A673 (cell line): ENCODE results near the gene COBLL1. TPM values are rescaled to one million over a fixed set of nuclear protein-coding genes. Genes with fewer than 3 reads are reported as not detected.

Source experiments
- BruUV-seq: library from RNA; stranded (reverse); fragments of 400-500 nt; replicated peaks from 2 replicates; lab custom pipeline; 2021; lab: Mats Ljungman, UMichigan
- CTCF ChIA-PET: fragments of 300-600 bp; sonication (Branson Sonifier 250); formaldehyde crosslinking; loops from one replicate; lab custom pipeline; 2022; ENCODE audit warnings: antibody characterized with exemption; lab: Charles Lee
- POLR2A ChIA-PET: fragments of 300-600 bp; sonication (Branson Sonifier 250); formaldehyde crosslinking; loops from one replicate; lab custom pipeline; 2022; ENCODE audit warnings: antibody characterized with exemption; ENCODE audit not compliant: low non-redundant PET; lab: Charles Lee
- DNase-seq: peaks from one replicate; pipeline ENCODE4 v3.0.0-alpha.2; 2015; ENCODE audit warnings: low spot score
- H3K27ac ChIP-seq: fragments of 200-600 bp; sonication (generic); 2 replicates; pipeline ENCODE4 v1.5.1; 2016; ENCODE audit warnings: mixed run types, low read depth, mild to moderate bottlenecking, mixed read lengths, antibody characterized with exemption, low read length; ENCODE audit not compliant: poor library complexity, severe bottlenecking
- H3K27me3 ChIP-seq: fragments of 200-600 bp; sonication (generic); replicated peaks from 2 replicates; pipeline ENCODE4 v1.6.1; 2017; ENCODE audit warnings: mixed run types, low read depth, mild to moderate bottlenecking, mixed read lengths, antibody characterized with exemption, low read length; ENCODE audit not compliant: insufficient read depth, poor library complexity
- H3K36me3 ChIP-seq: fragments of 200-600 bp; sonication (generic); 2 replicates; pipeline ENCODE4 v1.6.1; 2016; ENCODE audit warnings: mixed run types, mild to moderate bottlenecking, mixed read lengths, antibody characterized with exemption, low read length; ENCODE audit not compliant: insufficient read depth, poor library complexity, severe bottlenecking
- H3K4me1 ChIP-seq: fragments of 200-600 bp; sonication (generic); 2 replicates; pipeline ENCODE4 v1.6.1; 2017; ENCODE audit warnings: mixed run types, mild to moderate bottlenecking, mixed read lengths, antibody characterized with exemption, low read length; ENCODE audit not compliant: insufficient read depth, poor library complexity, severe bottlenecking
- H3K4me3 ChIP-seq: fragments of 200-600 bp; sonication (generic); 2 replicates; pipeline ENCODE4 v1.5.1; 2016; ENCODE audit warnings: low read depth, mixed run types, mild to moderate bottlenecking, mixed read lengths, low read length; ENCODE audit not compliant: poor library complexity, severe bottlenecking
- H3K9me3 ChIP-seq: fragments of 200-600 bp; sonication (generic); 2 replicates; pipeline ENCODE4 v1.6.1; 2016; ENCODE audit warnings: mixed run types, low read depth, mild to moderate bottlenecking, mixed read lengths, antibody characterized with exemption, low read length; ENCODE audit not compliant: poor library complexity, severe bottlenecking
- CTCF ChIP-seq: fragments of 300-800, 200-600 bp; sonication (generic); conservative IDR thresholded peaks from 2 replicates; pipeline ENCODE4 v1.5.1; 2017; ENCODE audit warnings: low read depth, mild to moderate bottlenecking, antibody characterized with exemption, low read length, moderate library complexity, mixed read lengths
- EZH2 ChIP-seq: fragments of 200-600 bp; sonication (generic); IDR thresholded peaks from 2 replicates; pipeline ENCODE4 v1.6.1; 2017; ENCODE audit warnings: borderline replicate concordance, low read depth, mild to moderate bottlenecking, mixed read lengths, antibody characterized with exemption, low read length; ENCODE audit not compliant: poor library complexity, severe bottlenecking
- intact Hi-C: fragments of 100-400 bp; cut with micrococcal nuclease; formaldehyde crosslinking; loops from one replicate; pipeline ENCODE4 v1.10.0; 2022; ENCODE audit not compliant: unreplicated experiment
- total RNA-seq: library from RNA; stranded (reverse); gene quantifications from 2 replicates; pipeline ENCODE4 v1.2.3, GENCODE V29; 2021

COBLL1 gene
- total RNA-seq, 1 experiment from 2014 or later = 6.6 TPM

- intact Hi-C loops = no loop called here
- H3K9me3 ChIP-seq = no peaks in the 10 kb centered on the region
- ChIA-PET POLR2A (no interaction called here), CTCF (no interaction called here)
- no peaks in the 10 kb centered on the region for H3K36me3 ChIP-seq
- TF ChIP-seq CTCF (no peak), EZH2 (no peak)
- DNase-seq = no peak
- H3K27ac ChIP-seq = no peak overlapping the region
- H3K27me3 ChIP-seq = no peaks in the 10 kb centered on the region
- no TSS peak for BruUV-seq
- no peaks in the 10 kb centered on the region for H3K4me1 ChIP-seq
- no peak overlapping the region for H3K4me3 ChIP-seq
Observed at GRCh38 chr2:164764996-164765395, 76.6 kb downstream of the COBLL1 start.

- DNase-seq = no peak
- POLR2A ChIA-PET = no interaction called here
- Histone ChIP-seq H3K4me1 (no peaks in the 10 kb centered on the region), H3K27ac (no peak overlapping the region), H3K9me3 (no peaks in the 10 kb centered on the region), H3K4me3 (no peak overlapping the region), H3K36me3 (no peaks in the 10 kb centered on the region), H3K27me3 (no peaks in the 10 kb centered on the region)
- CTCF ChIA-PET = no interaction called here
- intact Hi-C loops = no loop called here
- BruUV-seq = no TSS peak
- TF ChIP-seq CTCF = no peak
- TF ChIP-seq EZH2 = no peak
Observed at GRCh38 chr2:164764474-164764873, 77.1 kb downstream of the COBLL1 start.

- POLR2A ChIA-PET = no interaction called here
- Histone ChIP-seq H3K4me1 (no peaks in the 10 kb centered on the region), H3K36me3 (no peaks in the 10 kb centered on the region), H3K4me3 (no peak overlapping the region), H3K27me3 (no peaks in the 10 kb centered on the region), H3K9me3 (no peaks in the 10 kb centered on the region), H3K27ac (no peak overlapping the region)
- TF ChIP-seq EZH2 (no peak), CTCF (no peak)
- BruUV-seq = no TSS peak
- intact Hi-C loops = no loop called here
- DNase-seq = no peak
- CTCF ChIA-PET = no interaction called here
Observed at GRCh38 chr2:164763431-164763830, 78.2 kb downstream of the COBLL1 start.
